HG03432 (cell line): Measurements from ENCODE around the gene GLB1L2.

ENCODE experiments used
- ATAC-seq: cut with Tn5 transposase; IDR thresholded peaks from one replicate; pipeline ENCODE4 v1.9.1; 2021; ENCODE audit warnings: mild to moderate bottlenecking, moderate library complexity; ENCODE audit not compliant: unreplicated experiment

The GLB1L2 gene

DNA sequence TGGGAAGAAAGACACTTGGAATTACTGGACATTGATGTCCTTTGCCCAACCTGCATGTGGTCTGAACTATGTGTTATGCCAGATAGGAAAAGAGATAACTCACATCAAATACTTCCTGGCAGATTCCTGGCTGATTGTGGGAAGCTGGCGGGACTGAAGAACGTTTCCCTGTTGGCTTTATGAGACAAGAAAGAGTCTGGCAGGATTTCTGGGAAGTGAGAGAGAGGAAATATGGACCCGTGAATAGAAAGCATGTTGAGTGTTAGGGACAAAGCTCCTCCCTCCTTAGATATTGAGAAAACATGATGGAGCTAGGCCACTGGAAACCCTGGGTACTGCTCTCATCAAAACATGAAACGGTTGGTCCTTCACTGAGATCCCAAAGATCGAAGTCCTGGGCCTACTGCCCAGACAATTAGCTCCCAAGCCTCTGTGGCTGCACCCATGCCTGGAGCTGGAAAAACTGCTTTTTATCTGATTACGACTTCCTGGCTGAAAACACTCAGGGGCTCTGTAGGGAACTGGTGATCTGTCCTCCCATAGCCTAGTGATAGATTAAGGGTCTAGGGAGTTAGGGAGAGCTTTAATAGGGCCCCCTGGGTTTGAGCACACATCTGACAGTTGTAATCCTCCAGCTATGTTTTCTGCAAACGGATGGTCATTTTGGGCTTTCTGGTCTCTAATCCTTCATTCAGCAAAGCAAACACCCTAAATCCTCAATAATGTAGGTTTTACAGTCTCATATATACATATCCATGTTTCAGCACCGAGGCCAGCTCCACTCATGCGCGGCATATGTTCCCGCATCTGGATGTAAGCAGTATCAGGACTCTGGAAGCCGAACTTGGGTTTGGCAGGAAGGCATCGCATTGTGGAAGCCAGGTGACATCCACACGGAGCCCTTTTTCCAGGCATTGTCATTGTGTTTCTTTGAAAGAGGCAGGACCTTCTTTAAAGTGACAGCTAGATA, 86.4 kb downstream of the GLB1L2 start:
- ATAC-seq, result no peak

DNA sequence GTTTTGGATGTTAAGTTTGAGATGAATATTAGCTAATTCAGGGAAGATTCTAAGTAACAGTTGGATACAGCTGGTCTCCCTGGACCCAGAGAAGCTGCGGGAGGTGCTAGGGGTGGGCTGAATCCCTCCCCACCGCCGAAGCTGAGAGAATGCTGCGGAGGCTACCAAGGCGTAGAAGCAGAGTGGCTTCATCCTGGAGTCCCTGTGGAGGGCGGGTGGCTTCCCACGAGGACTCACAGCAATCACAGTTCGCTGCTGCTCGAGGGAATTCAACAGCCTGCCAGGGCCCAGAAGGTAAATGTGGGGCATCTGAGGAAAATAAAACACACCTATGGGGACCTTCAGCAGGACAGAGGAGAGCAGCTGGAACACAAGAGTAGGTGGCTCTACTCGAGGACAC, 91.3 kb downstream of the GLB1L2 start:
- no peak for ATAC-seq

DNA sequence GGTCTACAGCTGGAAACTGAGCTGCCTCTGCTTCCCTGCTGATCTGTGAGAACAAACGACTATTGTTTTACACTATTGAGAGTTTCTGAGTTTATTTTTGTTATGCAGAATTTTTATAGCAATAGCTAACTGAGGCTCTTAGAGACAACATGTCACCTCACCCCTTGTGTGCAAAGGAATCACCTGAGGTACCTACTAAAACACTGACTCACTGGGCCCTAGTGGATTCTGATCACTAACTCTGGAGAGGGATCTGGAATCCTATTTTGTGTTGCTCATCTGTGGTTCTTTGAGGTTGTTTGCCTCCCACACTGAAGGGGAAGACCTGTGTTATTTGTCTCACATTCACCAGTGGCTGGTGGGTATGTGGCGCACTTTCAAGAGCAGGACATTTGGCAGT, 93.6 kb downstream of the GLB1L2 start:
- ATAC-seq, result no peak
